HG02763 (cell line): ENCODE data around the gene ZDHHC7.

Experiments used
- ATAC-seq: cut with Tn5 transposase; IDR thresholded peaks from one replicate; pipeline ENCODE4 v1.9.1; 2021; ENCODE audit warnings: mild to moderate bottlenecking, moderate library complexity; ENCODE audit not compliant: unreplicated experiment

Gene ZDHHC7

GRCh38 chr16:84970447-84971127 lies 40.7 kb downstream of the ZDHHC7 start:
- ATAC-seq = no peak

- ATAC-seq = no peak
Observed at GRCh38 chr16:84967828-84968227, 43.5 kb downstream of the ZDHHC7 start.

GRCh38 chr16:84965428-84966415 lies 45.6 kb downstream of the ZDHHC7 start:
- no peak for ATAC-seq

GRCh38 chr16:84964386-84965128 lies 46.8 kb downstream of the ZDHHC7 start:
- no peak for ATAC-seq

- ATAC-seq = no peak
Observed at GRCh38 chr16:84963066-84963465, 48.3 kb downstream of the ZDHHC7 start.

- ATAC-seq = no peak
Observed at GRCh38 chr16:84960942-84961341, 50.4 kb downstream of the ZDHHC7 start.

- no peak for ATAC-seq
Observed at GRCh38 chr16:84959784-84960417, 51.4 kb downstream of the ZDHHC7 start.

- no peak for ATAC-seq
Observed at GRCh38 chr16:84959045-84959576, 52.2 kb downstream of the ZDHHC7 start.

GRCh38 chr16:84957792-84958191 lies 53.5 kb downstream of the ZDHHC7 start:
- no peak for ATAC-seq

GRCh38 chr16:84957192-84957591 lies 54.1 kb downstream of the ZDHHC7 start:
- no peak for ATAC-seq

- ATAC-seq = no peak
Observed at GRCh38 chr16:84955427-84955826, 55.9 kb downstream of the ZDHHC7 start.

- ATAC-seq = no peak
Observed at GRCh38 chr16:84953190-84953746, 58.1 kb downstream of the ZDHHC7 start.

- ATAC-seq = no peak
Observed at GRCh38 chr16:84952335-84953189, 58.8 kb downstream of the ZDHHC7 start.

GRCh38 chr16:84950906-84951305 lies 60.4 kb downstream of the ZDHHC7 start:
- no peak for ATAC-seq

- no peak for ATAC-seq
Observed at GRCh38 chr16:84949772-84950436, 61.4 kb downstream of the ZDHHC7 start.

GRCh38 chr16:84948851-84949610 lies 62.3 kb downstream of the ZDHHC7 start:
- ATAC-seq = no peak

GRCh38 chr16:84947996-84948850 lies 63.1 kb downstream of the ZDHHC7 start:
- no peak for ATAC-seq
